ENCODE data around the gene NLRP4. TPM values are rescaled to one million over a fixed set of nuclear protein-coding genes. Genes with fewer than 3 reads are reported as not detected.

NLRP4 gene
- total RNA-seq (2014; rRNA removed; shearing (Covaris generic)), result not detected in 2 replicates

GRCh38 chr19:55836340-55836739 lies at the start of gene NLRP4:
Gene NLRP4 (plus strand): TSS chr19:55836540. CDS start chr19:55852081, 15,541 bp downstream.
- no peaks in the 10 kb centered on the region for H3K27me3 ChIP-seq (ENCODE audit: control insufficient read depth, insufficient read depth, low read length)
- H3K4me3 ChIP-seq (ENCODE audit: insufficient read depth, low read depth, low read length), result no peak within 1 kb of the TSS
- DNase-seq, result no peak
- H3K36me3 ChIP-seq (replicated peaks; ENCODE audit: control insufficient read depth, insufficient read depth, low read length), result no peaks in the 10 kb centered on the region

- H3K4me3 ChIP-seq (ENCODE audit: insufficient read depth, low read depth, low read length), result no peak overlapping the region
- H3K36me3 ChIP-seq (replicated peaks; ENCODE audit: control insufficient read depth, insufficient read depth, low read length), result no peaks in the 10 kb centered on the region
- H3K27me3 ChIP-seq (ENCODE audit: control insufficient read depth, insufficient read depth, low read length), result no peaks in the 10 kb centered on the region
- DNase-seq, result no peak
Measured at GRCh38 chr19:55795021-55795420, 41.3 kb upstream of the NLRP4 start.

- Histone ChIP-seq H3K36me3 (replicated peaks; ENCODE audit: control insufficient read depth, insufficient read depth, low read length) (no peaks in the 10 kb centered on the region), H3K4me3 (ENCODE audit: insufficient read depth, low read depth, low read length) (no peak overlapping the region), H3K27me3 (ENCODE audit: control insufficient read depth, insufficient read depth, low read length) (no peaks in the 10 kb centered on the region)
- DNase-seq, result no peak
Measured at GRCh38 chr19:55801416-55801815, 34.9 kb upstream of the NLRP4 start.

- no peak for DNase-seq
- Histone ChIP-seq H3K4me3 (ENCODE audit: insufficient read depth, low read depth, low read length) (no peak overlapping the region), H3K36me3 (replicated peaks; ENCODE audit: control insufficient read depth, insufficient read depth, low read length) (no peaks in the 10 kb centered on the region), H3K27me3 (ENCODE audit: control insufficient read depth, insufficient read depth, low read length) (no peaks in the 10 kb centered on the region)
Measured at GRCh38 chr19:55802281-55802680, 34.1 kb upstream of the NLRP4 start.

GRCh38 chr19:55809381-55810058 lies 26.8 kb upstream of the NLRP4 start:
- H3K36me3 ChIP-seq (replicated peaks; ENCODE audit: control insufficient read depth, insufficient read depth, low read length), result no peaks in the 10 kb centered on the region
- H3K4me3 ChIP-seq (ENCODE audit: insufficient read depth, low read depth, low read length), result no peak overlapping the region
- no peak for DNase-seq

GRCh38 chr19:55811340-55811739 lies 25.0 kb upstream of the NLRP4 start:
- no peak overlapping the region for H3K4me3 ChIP-seq (ENCODE audit: insufficient read depth, low read depth, low read length)
- no peaks in the 10 kb centered on the region for H3K27me3 ChIP-seq (ENCODE audit: control insufficient read depth, insufficient read depth, low read length)
- DNase-seq, result no peak
- H3K36me3 ChIP-seq (replicated peaks; ENCODE audit: control insufficient read depth, insufficient read depth, low read length), result no peaks in the 10 kb centered on the region

More at GRCh38 chr19:55809381-55810058, 26.8 kb upstream of the NLRP4 start:
- no peaks in the 10 kb centered on the region for H3K27me3 ChIP-seq (ENCODE audit: control insufficient read depth, insufficient read depth, low read length)

- H3K27me3 ChIP-seq (ENCODE audit: control insufficient read depth, insufficient read depth, low read length), result no peaks in the 10 kb centered on the region
- no peak overlapping the region for H3K4me3 ChIP-seq (ENCODE audit: insufficient read depth, low read depth, low read length)
- H3K36me3 ChIP-seq (replicated peaks; ENCODE audit: control insufficient read depth, insufficient read depth, low read length), result no peaks in the 10 kb centered on the region
- DNase-seq, result no peak
Measured at GRCh38 chr19:55812449-55812848, 23.9 kb upstream of the NLRP4 start.

- no peak for DNase-seq
- Histone ChIP-seq H3K36me3 (replicated peaks; ENCODE audit: control insufficient read depth, insufficient read depth, low read length) (no peaks in the 10 kb centered on the region), H3K27me3 (ENCODE audit: control insufficient read depth, insufficient read depth, low read length) (no peaks in the 10 kb centered on the region), H3K4me3 (ENCODE audit: insufficient read depth, low read depth, low read length) (no peak overlapping the region)
Measured at GRCh38 chr19:55813906-55814305, 22.4 kb upstream of the NLRP4 start.

GRCh38 chr19:55820037-55820436 lies 16.3 kb upstream of the NLRP4 start:
- no peaks in the 10 kb centered on the region for H3K36me3 ChIP-seq (replicated peaks; ENCODE audit: control insufficient read depth, insufficient read depth, low read length)
- DNase-seq, result no peak
- H3K27me3 ChIP-seq (ENCODE audit: control insufficient read depth, insufficient read depth, low read length), result no peaks in the 10 kb centered on the region
- H3K4me3 ChIP-seq (ENCODE audit: insufficient read depth, low read depth, low read length), result no peak overlapping the region

GRCh38 chr19:55830656-55831055 lies 5.7 kb upstream of the NLRP4 start:
- Histone ChIP-seq H3K27me3 (ENCODE audit: control insufficient read depth, insufficient read depth, low read length) (no peaks in the 10 kb centered on the region), H3K36me3 (replicated peaks; ENCODE audit: control insufficient read depth, insufficient read depth, low read length) (no peaks in the 10 kb centered on the region), H3K4me3 (ENCODE audit: insufficient read depth, low read depth, low read length) (no peak overlapping the region)
- DNase-seq, result no peak

- H3K36me3 ChIP-seq (replicated peaks; ENCODE audit: control insufficient read depth, insufficient read depth, low read length), result no peaks in the 10 kb centered on the region
- no peak within 1 kb of the TSS for H3K4me3 ChIP-seq (ENCODE audit: insufficient read depth, low read depth, low read length)
- no peak for DNase-seq
- no peaks in the 10 kb centered on the region for H3K27me3 ChIP-seq (ENCODE audit: control insufficient read depth, insufficient read depth, low read length)
Measured at GRCh38 chr19:55831846-55832245, 4.5 kb upstream of the NLRP4 start, which contains the start of gene NLRP11. Gene NLRP11 (minus strand): TSS chr19:55831999. CDS start chr19:55818174, 13,825 bp downstream.

GRCh38 chr19:55832676-55833075 lies 3.7 kb upstream of the NLRP4 start:
- no peak for DNase-seq
- H3K4me3 ChIP-seq (ENCODE audit: insufficient read depth, low read depth, low read length), result no peak overlapping the region
- no peaks in the 10 kb centered on the region for H3K36me3 ChIP-seq (replicated peaks; ENCODE audit: control insufficient read depth, insufficient read depth, low read length)
- H3K27me3 ChIP-seq (ENCODE audit: control insufficient read depth, insufficient read depth, low read length), result no peaks in the 10 kb centered on the region

GRCh38 chr19:55838251-55838650 lies 1.9 kb downstream of the NLRP4 start:
- no peak for DNase-seq
- no peaks in the 10 kb centered on the region for H3K36me3 ChIP-seq (replicated peaks; ENCODE audit: control insufficient read depth, insufficient read depth, low read length)
- H3K27me3 ChIP-seq (ENCODE audit: control insufficient read depth, insufficient read depth, low read length), result no peaks in the 10 kb centered on the region
- no peak overlapping the region for H3K4me3 ChIP-seq (ENCODE audit: insufficient read depth, low read depth, low read length)

- Histone ChIP-seq H3K27me3 (ENCODE audit: control insufficient read depth, insufficient read depth, low read length) (no peaks in the 10 kb centered on the region), H3K36me3 (replicated peaks; ENCODE audit: control insufficient read depth, insufficient read depth, low read length) (no peaks in the 10 kb centered on the region), H3K4me3 (ENCODE audit: insufficient read depth, low read depth, low read length) (no peak overlapping the region)
- no peak for DNase-seq
Measured at GRCh38 chr19:55838906-55839305, 2.6 kb downstream of the NLRP4 start.

- no peak for DNase-seq
- Histone ChIP-seq H3K27me3 (ENCODE audit: control insufficient read depth, insufficient read depth, low read length) (no peaks in the 10 kb centered on the region), H3K4me3 (ENCODE audit: insufficient read depth, low read depth, low read length) (no peak overlapping the region), H3K36me3 (replicated peaks; ENCODE audit: control insufficient read depth, insufficient read depth, low read length) (no peaks in the 10 kb centered on the region)
Measured at GRCh38 chr19:55855160-55855559, 18.8 kb downstream of the NLRP4 start.

GRCh38 chr19:55857149-55857548 lies 20.8 kb downstream of the NLRP4 start:
- DNase-seq, result no peak
- Histone ChIP-seq H3K36me3 (replicated peaks; ENCODE audit: control insufficient read depth, insufficient read depth, low read length) (no peaks in the 10 kb centered on the region), H3K27me3 (ENCODE audit: control insufficient read depth, insufficient read depth, low read length) (no peaks in the 10 kb centered on the region), H3K4me3 (ENCODE audit: insufficient read depth, low read depth, low read length) (no peak overlapping the region)
